ENCODE results near the gene CLCNKA.

- TF ChIP-seq EZH2 (IDR thresholded peaks at IDR 0.05; ENCODE audit: low read length, unreplicated experiment): no peak
- TF ChIP-seq CTCF (conservative IDR thresholded peaks at IDR 0.05; ENCODE audit: low read depth, low read length): no peak
- no peak for TF ChIP-seq EZH2phosphoT487 (IDR thresholded peaks at IDR 0.05; ENCODE audit: borderline replicate concordance, low read length)
Observed at GRCh38 chr1:16026723-16027484, 5.1 kb downstream of the CLCNKA start.

Data from PC-3 (cell line).